ENCODE measurements around the gene PTPN4. TPM values are rescaled to one million over a fixed set of nuclear protein-coding genes. Genes with fewer than 3 reads are reported as not detected.
A peak's percentile ranks its signal among the peaks of the same experiment; 100 is the strongest.

PTPN4 gene
- total and polyA plus RNA-seq, 2 of the 8 experiments (the other 6 are each of a cell fraction or from before 2014, with no cell fraction given) = 28.5 to 105 TPM

- Histone ChIP-seq H3K9ac (replicated peaks in 1 of 4; ENCODE audit: extremely low read depth in 1 of 4, low read depth in 3 of 4, low read length in 3 of 4) (no peak overlapping the region), H3K4ac (replicated peaks; ENCODE audit: insufficient read length, low read depth, low read length) (no peak overlapping the region), H3K27me3 (replicated peaks in 1 of 4; ENCODE audit: control insufficient read depth in 3 of 4, extremely low read depth in 1 of 4, insufficient read depth in 3 of 4, low read length in 3 of 4) (no peaks in the 10 kb centered on the region), H3K4me3 (ENCODE audit: extremely low read depth in 1 of 4, insufficient read depth in 2 of 4, low read depth in 3 of 4, low read length in 4 of 4) (no peak overlapping the region), H3K23me2 (ENCODE audit: low read depth, low read length) (no peaks in the 10 kb centered on the region), H2BK5ac (ENCODE audit: low read depth, low read length) (no peak overlapping the region), H3K4me1 (replicated peaks in 1 of 4; ENCODE audit: control insufficient read depth in 3 of 4, insufficient read depth in 4 of 4, low read length in 3 of 4) (peaks cover 0 to 15% (median 4%) of the 10 kb centered on the region in 4 experiments), H4K8ac (ENCODE audit: extremely low read depth, insufficient read depth, low read length) (no peak overlapping the region), H3K23ac (ENCODE audit: insufficient read length) (no peak overlapping the region), H2BK120ac (replicated peaks; ENCODE audit: low read depth, low read length) (no peak overlapping the region), H3K27ac (ENCODE audit: low read depth, low read length) (no peak overlapping the region), H4K20me1 (replicated peaks in 1 of 2; ENCODE audit: control insufficient read depth in 1 of 2, insufficient read depth in 2 of 2, low read length in 2 of 2) (peaks cover 8 to 33% of the 10 kb centered on the region in 2 experiments), H3K14ac (ENCODE audit: insufficient read length) (no peak overlapping the region), H4K91ac (replicated peaks; ENCODE audit: insufficient read length, low read length) (no peak overlapping the region), H3K4me2 (ENCODE audit: insufficient read depth in 1 of 2, low read depth in 2 of 2, low read length in 2 of 2) (no peak overlapping the region), H2AK5ac (ENCODE audit: low read depth, low read length) (no peak overlapping the region), H3K9me3 (ENCODE audit: insufficient read depth in 2 of 2, low read depth in 1 of 2, low read length in 1 of 2) (no peaks in the 10 kb centered on the region), H2BK20ac (ENCODE audit: low read length) (no peak overlapping the region), H4K5ac (ENCODE audit: insufficient read length, low read depth, low read length) (no peak overlapping the region), H3K79me2 (ENCODE audit: control insufficient read depth in 1 of 2, insufficient read depth in 2 of 2, low read length in 2 of 2) (peaks cover 40 to 100% of the 10 kb centered on the region in 2 experiments), H3K56ac (replicated peaks; ENCODE audit: insufficient read length, low read depth, low read length) (no peak overlapping the region), H3K36me3 (ENCODE audit: control insufficient read depth in 2 of 4, insufficient read depth in 4 of 4, low read length in 3 of 4) (no peaks in the 10 kb centered on the region), H3K18ac (ENCODE audit: extremely low read depth, low read length) (no peak overlapping the region), H3K79me1 (ENCODE audit: low read depth, low read length) (peaks cover 5% of the 10 kb centered on the region), H2BK15ac (ENCODE audit: low read length) (no peak overlapping the region), H2AFZ (ENCODE audit: low read length) (no peak overlapping the region), H2BK12ac (ENCODE audit: low read depth, low read length) (no peak overlapping the region)
- ChIA-PET CTCF (ENCODE audit: partially characterized antibody) (interaction anchor here (1.0 to 1.1 kb wide), 2 partner anchors 18 to 58 kb away, joined by 3 read pairs; no protein-coding TSS in a partner anchor), POLR2A (ENCODE audit: partially characterized antibody) (interaction anchor here (1.0 to 4.3 kb wide), 4 partner anchors 11 to 21 kb away, joined by 3 to 36 read pairs (median 4); partner anchors contain the start of gene PTPN4)
- DNase-seq (ENCODE audit: low read depth in 1 of 2, low spot score in 2 of 2) (no peak), FAIRE-seq (peak; percentile 87)
- TF ChIP-seq POLR2AphosphoS5 (IDR thresholded peaks at IDR 0.05; ENCODE audit: low read depth, low read length) (peak; percentile 24; the same call in 1 of the 2 replicates), RFX5 (IDR thresholded peaks at IDR 0.05; ENCODE audit: borderline replicate concordance, low read depth, low read length) (no peak)
- WGBS, 2 experiments (ENCODE audit: extremely low coverage in 1 of 2, insufficient coverage in 1 of 2, insufficient read length in 1 of 2, insufficient replicate concordance in 2 of 2, low coverage in 1 of 2, low lambda C conversion rate in 2 of 2, missing lambda C conversion rate in 1 of 2) = 71% methylated on average over 2 of the region's 2 CpGs; no CpG with 5 or more reads in 1 of the 2 experiments
Measured at GRCh38 chr2:119771331-119771730, 11.6 kb downstream of the PTPN4 start.

Data from H1 (cell line).